ENCODE measurements around the gene HCFC1.

The HCFC1 gene

GRCh38 chrX:153941336-153942252, 30.0 kb downstream of the HCFC1 start:
- Histone ChIP-seq H3K27me3 (ENCODE audit: insufficient read depth, poor library complexity, severe bottlenecking) (no peaks in the 10 kb centered on the region), H3K4me1 (ENCODE audit: insufficient read depth, poor library complexity, severe bottlenecking) (no peaks in the 10 kb centered on the region), H3K36me3 (ENCODE audit: low read depth) (no peaks in the 10 kb centered on the region), H3K4me3 (ENCODE audit: severe bottlenecking) (no peak overlapping the region), H3K27ac (ENCODE audit: poor library complexity, severe bottlenecking) (no peak overlapping the region), H3K9me3 (ENCODE audit: severe bottlenecking) (no peaks in the 10 kb centered on the region)
- no peak for ATAC-seq (ENCODE audit: low read depth)
- no peak for DNase-seq (ENCODE audit: low spot score)
- TF ChIP-seq, protein P1, sequence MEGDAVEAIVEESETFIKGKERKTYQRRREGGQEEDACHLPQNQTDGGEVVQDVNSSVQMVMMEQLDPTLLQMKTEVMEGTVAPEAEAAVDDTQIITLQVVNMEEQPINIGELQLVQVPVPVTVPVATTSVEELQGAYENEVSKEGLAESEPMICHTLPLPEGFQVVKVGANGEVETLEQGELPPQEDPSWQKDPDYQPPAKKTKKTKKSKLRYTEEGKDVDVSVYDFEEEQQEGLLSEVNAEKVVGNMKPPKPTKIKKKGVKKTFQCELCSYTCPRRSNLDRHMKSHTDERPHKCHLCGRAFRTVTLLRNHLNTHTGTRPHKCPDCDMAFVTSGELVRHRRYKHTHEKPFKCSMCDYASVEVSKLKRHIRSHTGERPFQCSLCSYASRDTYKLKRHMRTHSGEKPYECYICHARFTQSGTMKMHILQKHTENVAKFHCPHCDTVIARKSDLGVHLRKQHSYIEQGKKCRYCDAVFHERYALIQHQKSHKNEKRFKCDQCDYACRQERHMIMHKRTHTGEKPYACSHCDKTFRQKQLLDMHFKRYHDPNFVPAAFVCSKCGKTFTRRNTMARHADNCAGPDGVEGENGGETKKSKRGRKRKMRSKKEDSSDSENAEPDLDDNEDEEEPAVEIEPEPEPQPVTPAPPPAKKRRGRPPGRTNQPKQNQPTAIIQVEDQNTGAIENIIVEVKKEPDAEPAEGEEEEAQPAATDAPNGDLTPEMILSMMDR (IDR thresholded peaks at IDR 0.05; ENCODE audit: poor library complexity, severe bottlenecking), result no peak

DNA sequence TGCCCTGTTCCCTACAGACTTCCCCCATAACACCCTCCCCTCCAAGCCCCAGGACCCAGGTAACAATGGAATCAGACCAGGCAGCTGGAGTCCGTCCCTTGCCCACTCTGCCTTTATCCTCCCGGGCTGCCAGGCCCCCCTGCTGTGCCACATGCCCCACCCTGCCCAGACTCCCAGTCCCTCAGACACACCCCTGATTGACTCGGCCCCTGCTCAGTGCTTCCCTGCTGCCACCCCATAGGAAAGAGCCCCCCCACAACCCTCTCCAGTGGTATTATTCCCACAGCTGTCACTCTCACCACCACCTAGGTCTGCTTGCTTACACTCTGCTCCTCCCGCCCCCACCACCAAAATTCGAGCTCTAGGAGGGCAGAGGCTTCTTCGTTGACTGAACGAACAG, 32.0 kb downstream of the HCFC1 start:
- ATAC-seq (ENCODE audit: low read depth) (no peak), DNase-seq (ENCODE audit: low spot score) (no peak)
- no peaks in the 10 kb centered on the region for H3K4me1 ChIP-seq (ENCODE audit: insufficient read depth, poor library complexity, severe bottlenecking)
- no peaks in the 10 kb centered on the region for H3K9me3 ChIP-seq (ENCODE audit: severe bottlenecking)
- TF ChIP-seq, protein P1 (IDR thresholded peaks at IDR 0.05; ENCODE audit: poor library complexity, severe bottlenecking), result no peak
- H3K27me3 ChIP-seq (ENCODE audit: insufficient read depth, poor library complexity, severe bottlenecking), result no peaks in the 10 kb centered on the region
- no peaks in the 10 kb centered on the region for H3K36me3 ChIP-seq (ENCODE audit: low read depth)
- H3K4me3 ChIP-seq (ENCODE audit: severe bottlenecking), result no peak overlapping the region
- H3K27ac ChIP-seq (ENCODE audit: poor library complexity, severe bottlenecking), result no peak overlapping the region

GRCh38 chrX:153938226-153938786, 33.3 kb downstream of the HCFC1 start:
- H3K9me3 ChIP-seq (ENCODE audit: severe bottlenecking), result no peaks in the 10 kb centered on the region
- no peak overlapping the region for H3K4me3 ChIP-seq (ENCODE audit: severe bottlenecking)
- no peak overlapping the region for H3K27ac ChIP-seq (ENCODE audit: poor library complexity, severe bottlenecking)
- TF ChIP-seq, protein P1 (IDR thresholded peaks at IDR 0.05; ENCODE audit: poor library complexity, severe bottlenecking), result no peak
- peaks cover 6% of the 10 kb centered on the region for H3K36me3 ChIP-seq (ENCODE audit: low read depth)
- no peak for DNase-seq (ENCODE audit: low spot score)
- no peak for ATAC-seq (ENCODE audit: low read depth)
- H3K4me1 ChIP-seq (ENCODE audit: insufficient read depth, poor library complexity, severe bottlenecking), result no peaks in the 10 kb centered on the region
- no peaks in the 10 kb centered on the region for H3K27me3 ChIP-seq (ENCODE audit: insufficient read depth, poor library complexity, severe bottlenecking)

GRCh38 chrX:153937056-153937455, 34.6 kb downstream of the HCFC1 start:
- no peak overlapping the region for H3K27ac ChIP-seq (ENCODE audit: poor library complexity, severe bottlenecking)
- H3K36me3 ChIP-seq (ENCODE audit: low read depth), result peaks cover 12% of the 10 kb centered on the region
- ATAC-seq (ENCODE audit: low read depth), result no peak
- no peak for DNase-seq (ENCODE audit: low spot score)
- no peaks in the 10 kb centered on the region for H3K4me1 ChIP-seq (ENCODE audit: insufficient read depth, poor library complexity, severe bottlenecking)
- no peaks in the 10 kb centered on the region for H3K27me3 ChIP-seq (ENCODE audit: insufficient read depth, poor library complexity, severe bottlenecking)
- H3K9me3 ChIP-seq (ENCODE audit: severe bottlenecking), result no peaks in the 10 kb centered on the region
- H3K4me3 ChIP-seq (ENCODE audit: severe bottlenecking), result no peak overlapping the region
- TF ChIP-seq, protein P1 (IDR thresholded peaks at IDR 0.05; ENCODE audit: poor library complexity, severe bottlenecking), result no peak
